Activated CD8-positive, alpha-beta memory T cell treated with anti-CD3 and anti-CD28 coated beads, Interleukin-2, amount 50 U/mL, for 48 hours (primary cell): Measurements from ENCODE around the gene ASPSCR1.

Experiments used
- DNase-seq: peaks from one replicate; pipeline ENCODE4 v3.0.0-alpha.2; 2020

Gene ASPSCR1

GRCh38 chr17:81977211-81977808, at the start of gene ASPSCR1:
Gene ASPSCR1 (plus strand): TSS chr17:81977629. CDS start chr17:81977647, 18 bp downstream.
- peak; percentile 98 for DNase-seq

DNA sequence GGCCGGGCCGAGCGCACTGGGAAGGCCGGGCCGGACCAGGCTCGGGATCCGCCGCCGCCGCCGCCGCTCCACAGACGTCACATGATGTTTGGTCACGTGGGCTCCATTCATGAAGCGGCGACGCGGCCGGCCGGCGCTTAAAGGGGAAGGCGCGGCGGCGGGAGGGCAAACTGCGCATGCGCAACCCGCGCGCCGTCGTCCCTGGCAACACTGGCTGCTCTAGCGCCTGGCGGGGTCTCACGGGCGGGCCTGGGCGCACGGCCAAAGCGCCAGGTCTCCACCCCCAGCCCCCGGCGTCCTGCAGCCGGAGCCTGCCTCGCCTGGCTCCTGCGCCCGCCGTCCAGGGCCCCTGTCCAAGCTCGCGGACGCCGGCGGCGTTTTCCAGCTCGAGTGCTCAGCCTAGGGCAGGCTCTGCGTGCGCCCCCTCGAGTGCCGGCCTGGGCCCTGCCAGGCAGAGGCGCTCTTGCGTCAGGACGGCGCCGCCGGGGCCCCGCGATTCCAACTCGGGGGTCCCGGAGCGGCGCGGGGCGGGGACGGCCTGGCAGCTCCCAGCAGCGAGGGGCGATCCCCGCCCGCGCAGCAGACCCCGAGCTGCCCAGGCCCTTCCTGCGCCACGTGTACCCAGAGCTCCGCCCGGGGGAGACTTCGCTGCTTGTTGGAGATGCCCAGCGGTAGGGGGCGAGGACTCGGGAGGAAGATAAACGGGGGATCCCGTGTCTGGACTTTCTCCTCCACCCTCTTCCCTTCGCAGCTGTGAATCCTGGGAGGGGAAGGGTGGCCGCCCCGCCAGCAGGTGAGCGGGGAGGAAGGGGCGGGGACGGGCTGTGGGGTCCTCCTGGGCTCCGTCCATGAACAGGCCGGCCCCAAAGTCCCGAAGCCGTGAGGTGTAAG, 49.5 kb upstream of the ASPSCR1 start, which contains the start of gene MAFG:
Gene MAFG, minus strand, starts transcription at position 83 of the 891 bp plus-strand sequence. CDS start 4,550 bp downstream, outside the sequence.
- peak; percentile 97 for DNase-seq

DNA sequence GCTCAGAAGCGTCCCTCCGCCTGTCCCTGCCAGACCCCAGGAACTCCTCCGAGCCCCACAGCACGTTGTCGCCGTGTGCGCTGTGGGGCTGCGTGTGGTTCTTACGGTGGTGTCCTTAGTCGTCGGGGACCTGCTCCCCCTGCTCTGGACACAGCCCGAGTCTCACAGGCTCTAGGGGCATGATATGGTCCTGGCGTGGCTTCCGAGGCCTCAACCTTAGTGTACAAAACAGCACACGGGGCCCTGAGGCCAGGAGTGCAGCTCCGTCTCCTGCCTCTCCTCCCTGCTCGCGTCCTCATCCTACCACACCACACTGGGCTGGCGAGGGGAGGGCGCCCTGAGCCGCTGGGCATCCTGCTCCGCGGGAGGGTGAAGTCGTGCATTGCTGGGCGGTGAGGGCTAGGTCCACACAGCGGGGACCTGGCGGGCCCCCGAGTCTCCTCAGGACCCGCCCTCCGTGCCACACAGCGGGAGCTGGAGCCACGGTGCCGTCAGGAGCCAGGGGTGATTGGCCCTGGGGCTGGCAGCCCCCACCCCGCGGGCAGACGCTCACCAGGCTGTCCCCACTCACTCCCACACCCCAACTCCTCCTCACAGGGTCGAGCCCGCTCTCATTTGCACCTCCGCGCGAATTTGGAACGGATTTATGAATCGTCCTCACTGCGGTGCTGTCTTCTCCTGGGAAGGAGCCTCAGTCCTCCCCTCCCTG, 48.7 kb upstream of the ASPSCR1 start:
- DNase-seq, result no peak

GRCh38 chr17:81929253-81930141, 47.9 kb upstream of the ASPSCR1 start:
- DNase-seq, result no peak

DNA sequence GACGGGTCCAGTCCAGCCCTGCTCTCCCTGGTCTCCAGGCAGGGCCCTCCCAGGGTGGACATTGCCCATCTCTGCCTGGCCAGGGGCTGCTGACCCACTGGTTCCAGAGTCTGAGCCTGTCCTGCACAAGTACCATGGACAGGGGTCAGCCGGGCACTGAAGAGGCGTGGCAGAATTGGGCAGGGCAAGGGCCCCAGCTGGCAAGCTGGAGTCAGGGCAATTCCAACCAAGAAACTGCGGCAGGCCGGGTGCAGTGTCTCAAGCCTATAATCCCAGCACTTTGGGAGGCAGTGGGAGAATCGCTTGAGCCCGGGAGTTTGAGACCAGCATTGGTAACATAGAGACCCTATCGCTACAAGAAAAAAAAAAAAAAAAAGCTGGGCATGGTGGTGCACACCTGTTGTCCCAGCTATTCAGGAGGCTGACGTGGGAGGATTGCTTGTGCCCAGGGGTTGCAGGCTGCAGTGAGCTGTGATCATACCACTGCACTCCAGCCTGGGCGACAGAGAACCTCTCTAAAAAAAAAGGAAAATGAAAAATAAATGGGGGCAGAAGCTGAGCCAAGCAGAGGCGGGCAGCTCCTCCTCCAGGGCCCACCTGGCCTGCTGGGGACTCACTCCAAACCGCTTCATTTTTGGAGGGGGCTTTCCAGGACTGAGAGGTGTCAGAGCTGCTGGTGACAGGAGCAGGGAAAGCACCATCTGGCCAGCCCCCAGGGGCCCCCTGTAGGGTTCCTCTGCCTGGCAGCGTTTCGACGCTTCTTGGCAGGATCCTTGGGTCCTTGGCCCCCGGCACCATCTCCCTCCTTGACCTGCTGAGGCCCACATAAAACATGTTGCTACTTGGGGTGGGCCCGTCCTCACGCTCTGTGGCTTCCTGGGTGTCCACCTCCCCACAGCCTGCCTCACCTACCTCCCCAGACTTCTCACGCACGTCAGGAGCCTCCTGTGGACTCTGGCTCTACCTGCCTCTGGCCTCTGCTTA, 47.0 kb upstream of the ASPSCR1 start:
- DNase-seq, result no peak

DNA sequence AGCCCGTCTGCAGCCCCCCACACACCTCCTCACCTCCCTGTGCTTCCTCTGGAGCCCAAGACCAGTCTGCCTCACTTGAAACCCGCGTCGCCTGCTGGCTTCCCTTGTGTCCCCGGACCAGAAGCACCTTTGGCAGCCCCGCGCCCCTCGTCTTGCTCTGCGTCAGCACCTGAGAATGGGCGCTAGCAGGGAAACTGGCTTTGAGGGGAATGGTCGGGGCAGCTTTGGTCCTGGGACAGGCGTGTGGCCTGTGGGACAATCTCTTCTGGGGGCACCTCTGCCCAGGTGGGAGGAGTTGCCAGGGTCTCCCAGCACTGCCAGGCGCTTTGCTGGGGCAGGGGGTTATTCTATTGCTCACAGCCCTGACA, 46.3 kb upstream of the ASPSCR1 start:
- DNase-seq, result no peak

GRCh38 chr17:81931557-81932332, 45.7 kb upstream of the ASPSCR1 start:
- no peak for DNase-seq

DNA sequence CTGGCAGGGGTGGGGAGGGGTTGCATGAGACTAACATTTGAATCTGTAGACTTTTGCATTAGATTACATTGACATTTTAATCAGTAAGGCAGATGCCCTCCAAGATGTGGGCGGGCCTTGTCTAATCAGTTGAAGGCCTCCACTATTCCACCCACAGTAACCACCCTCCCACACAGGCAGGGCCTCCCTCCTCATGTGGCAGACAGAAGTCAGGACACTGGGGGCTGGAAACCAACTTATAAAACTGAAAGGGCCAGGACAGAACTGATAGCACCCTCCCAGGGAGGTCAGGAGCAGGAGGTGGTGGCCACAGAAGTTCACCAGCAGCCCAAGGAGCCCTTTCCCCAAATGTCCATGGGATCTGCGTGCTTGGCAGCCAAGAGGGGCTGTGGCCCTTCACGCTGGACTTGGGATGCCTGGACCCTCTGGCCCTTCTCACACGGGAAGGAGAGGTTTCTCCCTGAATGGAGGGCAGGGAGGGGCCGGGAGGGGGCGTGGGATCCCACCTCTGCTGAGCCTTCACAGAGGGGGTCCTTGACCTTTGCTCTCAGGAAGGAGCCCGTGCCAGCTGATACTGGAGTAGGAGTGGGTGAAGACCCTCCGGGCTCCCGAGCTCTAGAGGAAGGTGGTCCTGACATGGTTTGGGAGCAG, 45.0 kb upstream of the ASPSCR1 start:
- DNase-seq, result no peak

DNA sequence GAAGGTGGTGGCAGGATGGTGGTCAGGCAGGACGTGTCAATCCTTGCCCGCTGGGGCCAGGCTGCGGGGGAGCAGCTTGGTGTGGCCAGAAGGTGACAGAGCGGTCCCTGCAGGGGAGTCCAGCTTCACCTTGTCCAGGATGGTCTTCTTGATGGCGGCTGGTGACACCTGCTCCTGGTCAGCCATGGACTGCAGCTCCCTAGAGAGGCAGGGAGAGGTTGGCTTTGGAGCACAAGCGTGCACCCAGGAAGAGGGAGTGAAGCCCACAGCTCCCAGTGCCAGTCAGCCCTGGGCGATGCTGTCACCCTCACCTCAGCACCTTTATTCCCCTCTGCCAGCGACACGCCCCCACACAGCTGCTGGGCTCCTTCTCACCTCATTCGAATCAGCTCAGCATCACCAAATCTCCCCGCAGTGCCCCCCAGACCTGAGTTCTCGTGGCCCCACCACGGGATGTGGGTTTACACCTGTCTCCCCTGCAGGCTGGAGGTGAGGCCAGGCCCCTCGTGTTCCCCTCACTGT, 44.2 kb upstream of the ASPSCR1 start:
- DNase-seq, result no peak

GRCh38 chr17:81934098-81934757, 43.2 kb upstream of the ASPSCR1 start:
- DNase-seq, result no peak

- DNase-seq, result no peak
Observed at GRCh38 chr17:81934850-81935708, 42.4 kb upstream of the ASPSCR1 start.

DNA sequence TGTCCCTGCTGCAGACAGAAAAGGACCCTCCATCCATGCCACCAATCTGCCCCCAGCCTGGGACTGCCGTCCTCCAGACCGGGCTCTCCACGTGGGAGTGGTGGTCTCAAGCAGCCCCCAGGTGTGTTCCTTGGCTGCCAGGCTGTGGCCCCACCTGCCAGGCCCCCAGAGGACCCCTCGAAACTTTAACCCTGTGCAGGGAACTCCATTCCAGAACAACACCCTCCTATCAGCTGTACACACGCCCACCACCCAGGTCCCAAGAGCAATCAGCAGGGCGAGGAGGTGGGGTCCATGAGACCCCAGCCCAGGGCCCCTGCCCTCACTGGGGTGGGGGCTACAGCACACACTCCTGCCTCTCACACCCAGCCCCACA, 41.7 kb upstream of the ASPSCR1 start:
- DNase-seq, result no peak

DNA sequence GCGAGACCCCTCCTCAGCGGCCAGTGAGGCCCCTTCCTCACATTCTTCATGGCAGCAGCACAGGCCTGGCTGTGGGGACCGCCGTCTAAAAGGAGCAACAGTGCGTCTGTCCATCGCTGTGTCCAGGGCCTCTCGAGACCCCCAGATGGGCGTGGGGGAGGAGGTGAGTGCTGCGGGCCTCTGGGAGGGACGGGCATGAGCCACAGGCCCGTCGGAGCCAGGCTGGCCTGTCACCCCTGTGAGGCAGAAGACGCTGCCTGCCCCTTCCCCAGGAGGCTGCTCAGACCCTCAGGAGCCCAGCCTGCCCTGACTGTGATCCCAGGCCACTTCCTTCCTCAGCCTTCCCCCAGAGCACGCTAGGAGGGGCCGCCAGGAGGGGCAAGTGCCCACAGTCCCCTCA, 38.2 kb upstream of the ASPSCR1 start:
- no peak for DNase-seq

DNA sequence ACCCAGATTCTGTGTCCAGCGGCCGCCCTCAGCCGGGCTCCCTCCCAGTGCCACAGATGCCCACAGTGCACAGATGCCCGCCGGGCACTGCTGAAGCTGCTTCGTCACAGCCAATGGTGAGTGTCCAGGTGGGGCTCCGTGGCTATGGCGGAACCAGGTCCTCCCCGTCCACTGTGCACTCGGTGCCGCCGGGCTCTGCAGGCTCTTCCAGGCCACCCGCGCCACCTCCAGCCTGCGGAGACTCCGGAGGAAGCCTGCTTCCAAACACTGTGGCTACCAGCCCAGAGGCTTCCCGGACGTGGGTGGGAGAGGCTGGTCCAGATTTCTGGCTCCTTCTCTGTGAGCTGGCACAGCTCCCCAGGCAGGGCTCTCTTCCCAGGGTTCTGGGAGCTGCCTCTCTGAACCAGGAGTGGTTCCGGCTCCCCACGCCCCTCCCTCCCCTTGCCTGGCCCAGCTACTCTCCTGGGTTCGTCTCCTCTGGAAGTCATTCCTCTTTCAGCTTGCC, 37.5 kb upstream of the ASPSCR1 start:
- no peak for DNase-seq

DNA sequence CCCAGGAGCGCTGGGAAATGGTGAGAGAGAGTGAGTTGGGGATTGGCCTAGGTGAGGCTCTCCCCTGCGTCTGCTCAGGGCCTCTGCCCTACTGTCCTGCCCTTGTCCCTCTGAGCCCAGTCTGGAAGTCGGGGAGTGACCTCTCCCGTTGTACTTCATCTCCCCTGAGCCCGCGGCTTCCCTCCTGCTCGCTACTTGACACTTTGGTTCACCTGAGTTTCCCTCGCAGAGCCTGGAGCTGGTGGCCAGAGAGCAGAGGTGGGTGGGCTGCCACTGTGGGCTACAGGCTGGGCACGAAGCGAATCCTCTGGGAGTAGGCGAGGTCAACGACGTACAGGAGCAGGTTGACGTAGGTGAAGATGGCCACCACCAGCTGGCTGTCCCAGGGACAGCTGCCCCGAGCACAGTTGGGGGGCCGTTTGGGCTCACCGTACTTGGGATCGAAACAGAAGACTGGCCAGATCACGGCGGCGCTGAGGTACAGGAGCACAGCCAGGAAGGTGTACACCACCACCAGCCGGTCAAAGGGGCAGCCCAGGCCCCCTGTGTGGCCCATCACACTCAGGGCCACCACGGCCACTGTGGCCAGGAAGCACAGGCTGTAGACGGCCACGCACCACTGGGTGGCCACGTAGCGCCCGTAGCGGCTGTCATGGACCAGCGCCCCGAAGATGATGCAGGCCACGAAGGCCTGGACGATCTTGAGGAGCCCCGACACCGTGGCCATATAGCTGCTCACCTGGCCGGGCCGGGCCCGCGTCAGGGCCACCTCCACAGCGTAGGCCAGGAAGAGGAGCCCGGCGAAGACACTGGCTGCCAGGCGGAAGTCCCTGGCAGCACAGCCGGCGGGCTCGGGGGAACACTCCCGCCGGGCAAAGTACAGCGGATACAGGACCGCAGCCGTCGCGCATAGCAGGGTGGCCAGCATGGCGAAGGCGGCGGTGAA, 36.6 kb upstream of the ASPSCR1 start:
- no peak for DNase-seq

DNA sequence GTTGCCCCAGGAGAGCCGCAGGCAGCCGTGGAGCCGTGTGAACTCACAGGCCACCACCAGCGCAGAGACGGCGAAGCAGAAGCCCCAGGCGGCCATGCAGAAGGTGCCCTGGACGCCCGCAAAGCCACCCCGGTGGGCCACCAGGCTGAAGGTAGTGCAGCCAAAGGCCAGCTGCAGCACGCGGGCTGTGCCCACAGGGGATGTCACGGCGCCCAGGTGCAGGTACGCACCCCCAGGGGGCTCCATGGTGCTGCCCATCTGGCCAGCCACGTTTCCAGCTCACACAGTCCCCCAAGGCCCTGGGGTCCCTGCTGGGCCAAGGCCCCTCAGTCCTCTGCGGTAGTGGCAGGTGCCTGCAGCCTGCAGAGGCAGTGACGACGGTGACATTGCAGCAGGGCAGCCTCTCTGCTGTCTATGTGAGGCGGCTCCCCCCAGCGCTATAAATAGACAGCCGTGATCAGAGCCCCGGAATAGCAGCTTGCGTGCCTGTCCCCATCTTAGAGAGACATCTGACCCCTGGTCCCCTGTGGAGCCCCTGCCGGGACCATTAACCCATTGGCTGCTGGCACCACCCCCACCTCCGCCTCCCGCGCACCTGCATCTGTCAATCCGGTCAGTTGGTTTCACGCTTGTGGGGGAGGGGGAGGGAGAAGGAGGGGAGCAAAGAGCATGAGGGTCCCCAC, 35.8 kb upstream of the ASPSCR1 start:
- no peak for DNase-seq
